CD4-positive, alpha-beta T cell treated with Interleukin-21 for 1 hour (primary cell): Measurements from ENCODE around the gene MAP1LC3B2.

ENCODE experiments used
- DNase-seq: peaks from one replicate; pipeline ENCODE4 v3.0.0-alpha.2; 2020

Gene MAP1LC3B2

DNA sequence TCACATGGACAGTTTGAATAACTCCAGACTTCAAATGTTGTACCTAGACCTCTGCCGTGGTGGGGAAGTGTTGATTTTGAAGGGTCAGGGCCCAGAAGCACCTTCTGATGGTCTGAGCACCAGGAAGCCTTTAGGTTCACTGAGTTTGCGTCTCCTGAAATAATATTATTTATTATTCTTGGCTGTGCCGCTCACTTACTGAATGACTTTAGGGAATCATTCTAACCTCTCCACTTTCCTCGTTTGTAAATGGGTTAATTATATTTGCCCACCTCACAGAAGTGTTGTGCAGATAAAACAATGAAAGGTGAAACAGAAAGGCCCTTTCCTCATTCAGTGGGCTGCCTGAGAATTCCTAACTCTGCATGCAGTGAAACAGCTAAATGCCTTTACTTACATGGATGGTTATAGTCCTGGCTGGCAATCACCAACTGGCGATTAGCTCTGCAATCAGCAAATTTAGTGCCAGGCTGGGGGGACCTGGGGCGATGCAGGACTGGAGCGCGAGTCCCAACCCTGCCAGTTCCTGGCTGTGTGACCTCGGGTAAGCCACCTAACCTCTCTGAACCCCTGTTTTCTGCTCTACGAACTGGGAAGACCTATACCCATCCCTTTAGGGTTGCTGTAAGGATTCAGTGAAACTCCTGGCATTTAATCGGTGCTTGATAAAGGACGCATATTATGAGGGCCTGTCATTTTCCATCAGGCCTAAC lies 57.5 kb downstream of the MAP1LC3B2 start:
- DNase-seq: no peak

DNA sequence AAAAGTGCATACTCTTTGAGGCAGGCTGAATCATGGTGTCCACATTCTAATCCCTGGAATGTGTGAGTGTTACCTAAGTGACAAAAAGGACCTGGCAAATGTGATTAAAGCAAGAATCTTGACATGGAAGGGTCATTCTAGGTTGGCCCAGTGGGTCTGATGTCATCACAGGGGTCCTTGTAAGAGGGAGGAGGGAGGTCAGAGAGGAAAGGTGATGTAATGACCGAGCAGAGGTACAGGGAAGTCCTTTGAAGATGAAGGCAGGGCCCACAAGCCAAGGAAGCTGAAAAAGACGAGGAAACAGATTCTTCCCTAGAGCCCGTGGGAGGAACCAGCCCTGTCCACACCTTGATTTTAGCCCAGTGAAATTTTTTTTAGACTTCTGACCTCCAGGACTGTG lies 60.1 kb downstream of the MAP1LC3B2 start:
- DNase-seq: no peak

DNA sequence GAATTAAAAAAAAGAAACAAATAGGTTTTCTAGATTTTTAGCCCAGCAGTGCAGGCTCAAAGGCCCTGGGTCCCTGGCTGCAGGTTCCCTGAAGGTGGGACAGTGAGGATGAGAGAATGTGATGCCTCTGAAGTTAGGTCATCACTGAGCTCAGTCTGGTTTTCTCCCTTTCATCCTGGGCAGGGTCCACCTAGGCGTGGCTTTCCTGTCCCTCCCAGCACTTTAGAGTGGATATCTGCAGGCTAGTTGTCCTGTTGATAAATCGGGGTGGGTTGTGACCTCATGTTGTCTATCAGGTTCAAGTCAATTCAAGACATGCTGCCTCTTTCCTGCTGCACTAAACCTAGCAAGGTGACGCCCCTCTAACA lies 60.9 kb downstream of the MAP1LC3B2 start:
- DNase-seq: no peak

DNA sequence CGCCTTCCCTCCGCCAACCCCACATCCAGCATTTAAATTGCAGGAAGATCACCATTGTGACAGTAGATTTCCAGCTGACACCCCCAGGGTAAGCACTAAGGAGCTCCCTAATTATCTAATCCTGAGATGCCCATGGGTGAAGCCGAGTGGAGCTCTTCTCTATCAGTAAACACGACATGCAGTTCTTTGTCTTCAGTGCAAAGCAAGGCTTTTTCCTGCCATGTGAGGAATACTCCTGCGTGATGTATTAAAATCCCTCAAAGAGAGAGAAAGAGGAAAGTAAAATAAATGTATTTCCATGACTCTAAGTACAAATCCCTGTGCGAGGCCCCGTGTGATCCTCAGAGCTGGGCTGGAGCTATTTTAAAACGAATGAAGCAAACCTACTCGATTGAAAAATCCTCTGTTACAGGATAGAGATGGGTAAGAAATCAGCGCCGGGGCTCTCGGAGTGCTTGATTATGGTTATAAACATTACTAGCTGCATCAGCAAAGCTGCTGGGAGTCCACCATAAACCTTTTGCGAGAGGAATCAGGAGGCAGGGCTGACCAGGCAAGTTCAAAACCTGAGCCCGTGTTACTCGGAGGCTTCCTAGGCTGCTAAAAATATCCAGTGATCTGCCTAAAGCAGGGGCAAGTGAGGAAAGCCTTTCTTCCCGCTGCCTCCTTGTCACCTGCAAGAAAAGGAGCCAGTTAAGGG lies 61.5 kb downstream of the MAP1LC3B2 start:
- no peak for DNase-seq

DNA sequence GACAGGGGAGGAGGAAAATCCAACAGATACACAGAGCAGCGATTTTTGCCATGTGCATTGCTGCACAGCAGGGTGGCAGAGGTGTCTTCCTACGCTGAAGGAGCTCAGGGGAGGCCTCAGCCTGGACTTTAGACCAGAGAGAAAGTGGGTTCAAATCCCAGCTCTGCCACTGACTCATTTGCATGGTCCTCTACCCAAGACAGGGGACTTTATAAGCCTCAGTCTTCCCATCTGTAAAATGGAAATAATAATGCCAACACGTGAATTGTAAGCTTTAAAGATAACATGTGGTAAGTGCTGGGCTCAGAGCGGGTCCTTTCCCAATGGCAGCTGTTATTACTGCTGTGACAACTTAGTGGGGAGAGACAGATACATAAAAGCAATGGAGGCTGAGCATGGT lies 62.0 kb downstream of the MAP1LC3B2 start:
- DNase-seq: no peak

DNA sequence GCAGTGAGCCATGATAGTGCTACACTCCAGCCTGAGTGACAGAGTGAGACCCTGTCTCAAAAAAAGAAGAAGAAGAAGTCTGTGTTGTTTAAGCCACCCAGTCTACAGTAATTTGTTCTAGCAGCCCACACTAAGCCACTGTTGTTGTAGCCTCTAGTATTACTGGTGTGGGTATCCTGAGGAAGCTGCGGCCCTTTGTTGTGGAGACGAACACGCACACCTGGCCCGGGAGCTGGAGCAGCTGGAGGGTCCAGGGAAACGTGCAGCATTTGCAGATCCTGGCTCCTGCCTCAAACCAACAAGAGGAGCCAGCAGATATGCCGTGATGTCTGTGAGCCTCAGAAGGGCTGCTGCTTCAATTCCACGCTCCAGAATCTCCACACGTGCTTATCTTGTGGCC lies 65.3 kb downstream of the MAP1LC3B2 start:
- DNase-seq: no peak

DNA sequence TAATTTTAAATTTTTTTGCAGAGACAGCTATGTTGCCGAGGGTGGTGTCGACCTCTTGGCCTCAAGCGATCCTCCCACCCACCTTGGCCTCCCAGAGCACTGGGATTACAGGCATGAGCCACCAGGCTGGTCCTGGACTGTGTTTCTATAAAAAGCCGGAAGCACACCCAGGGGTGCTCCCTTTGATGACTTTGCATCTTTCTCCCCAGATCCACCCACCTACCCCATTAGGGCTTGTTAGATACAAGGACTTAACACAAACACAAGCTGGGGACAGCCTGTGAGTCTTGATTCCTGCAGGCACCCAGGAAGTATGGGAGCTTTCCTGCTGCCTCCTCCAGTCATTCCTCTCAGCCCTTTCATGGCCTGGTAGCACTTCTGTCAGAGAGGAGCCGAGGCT lies 67.0 kb downstream of the MAP1LC3B2 start:
- no peak for DNase-seq
